Left lung (tissue), 10 donors: ENCODE measurements around the gene NT5C2. TPM values are rescaled to one million over a fixed set of nuclear protein-coding genes. Genes with fewer than 3 reads are reported as not detected.
"Not testable (repeated sequence)": the region's sequence is repeated elsewhere in the genome, so short reads cannot be mapped to it uniquely, and the experiment has no call there.

Experiments used
- ATAC-seq: fragments of 200-7000 bp; cut with Tn5 transposase; one replicate; pipeline ENCODE4 v1.9.1; 2020; ENCODE audit warnings: moderate library complexity
- DNase-seq, 4 donors: peaks; one replicate each; pipeline ENCODE4 v3.0.0-alpha.2; 2013 to 2020
- H3K27ac ChIP-seq, 2 donors: fragments of 200-600 bp; sonication (generic) in 1 of 2; one replicate each; pipeline versions ENCODE4 v1.5.0 to v1.8.0; 2020 to 2021
- H3K27me3 ChIP-seq, 2 donors: fragments of 200-600 bp; sonication (generic) in 1 of 2; one replicate each; pipeline versions ENCODE4 v1.5.0 to v1.8.0; 2020 to 2021
- H3K36me3 ChIP-seq, 2 donors: fragments of 200-600 bp; sonication (generic) in 1 of 2; one replicate each; pipeline versions ENCODE4 v1.5.0 to v1.8.0; 2020 to 2021
- H3K4me1 ChIP-seq, 2 donors: fragments of 200-600 bp; one replicate each; pipeline ENCODE4 v1.8.0; 2021
- H3K4me3 ChIP-seq, 2 donors: fragments of 200-600 bp; sonication (generic) in 1 of 2; one replicate each; pipeline versions ENCODE4 v1.5.0 to v1.8.0; 2020 to 2021; ENCODE audit warnings: mild to moderate bottlenecking in 1 of 2
- H3K9me3 ChIP-seq, 2 donors: fragments of 200-600 bp; sonication (generic) in 1 of 2; one replicate each; pipeline versions ENCODE4 v1.5.0 to v1.8.0; 2020 to 2021
- CTCF ChIP-seq, 2 donors: fragments of 200-600 bp; sonication (generic) in 1 of 2; IDR thresholded peaks; one replicate each; pipeline versions ENCODE4 v1.5.0 to v1.8.0; 2021; ENCODE audit warnings: antibody characterized with exemption in 2 of 2
- intact Hi-C, 2 donors: fragments of 100-400 bp; cut with DNase I; formaldehyde crosslinking; loops; one replicate each; pipeline versions ENCODE4 v1.11.2 to v1.14.2; 2022
- polyA plus RNA-seq, 6 donors: library from polyadenylated mRNA; unstranded; fragments of 120-200 nt; gene quantifications; one replicate each; pipeline ENCODE4 v1.2.1, GENCODE V29; 2013; ENCODE audit not compliant: insufficient read length in 6 of 6
- total RNA-seq, 2 donors: library from RNA; stranded (reverse); fragmentation: NEBNext Ultra II Directional; extraction: Animal tissue kit (Norgen Biotek cat#: 25700); gene quantifications; one replicate each; pipeline ENCODE4 v1.2.1, GENCODE V29; 2021
- donor health status: DM: no; HTN: yes; CAD: no.
- donor health status: DM: no; HTN: no; CAD: no.

NT5C2 gene
- total and polyA plus RNA-seq, 8 donors = 95.3 to 173 (median 133) TPM

GRCh38 chr10:103147645-103148044 lies 45.4 kb downstream of the NT5C2 start:
- peaks cover 0 to 20% of the 10 kb centered on the region in 2 donors for H3K36me3 ChIP-seq
- peaks cover 9 to 26% of the 10 kb centered on the region in 2 donors for H3K4me1 ChIP-seq
- ATAC-seq (no peak), DNase-seq (no peak)
- no peaks in the 10 kb centered on the region for H3K27me3 ChIP-seq
- H3K27ac ChIP-seq = no peak overlapping the region
- no peaks in the 10 kb centered on the region for H3K9me3 ChIP-seq
- no peak for TF ChIP-seq CTCF (IDR thresholded peaks at IDR 0.05)
- intact Hi-C loops = no loop called here
- H3K4me3 ChIP-seq = no peak overlapping the region

GRCh38 chr10:103145860-103146466 lies 47.1 kb downstream of the NT5C2 start:
- peaks cover 0 to 23% of the 10 kb centered on the region in 2 donors for H3K36me3 ChIP-seq
- peak; percentile 54 for ATAC-seq
- no peak overlapping the region for H3K4me3 ChIP-seq
- intact Hi-C loops = no loop called here
- DNase-seq = peak in 3 of 4 donors; percentile 57 to 86 (median 75)
- peaks cover 8 to 18% of the 10 kb centered on the region in 2 donors for H3K4me1 ChIP-seq
- TF ChIP-seq CTCF (IDR thresholded peaks at IDR 0.05) = no peak
- no peak overlapping the region for H3K27ac ChIP-seq
- no peaks in the 10 kb centered on the region for H3K9me3 ChIP-seq
- H3K27me3 ChIP-seq = no peaks in the 10 kb centered on the region

- peaks cover 8 to 18% of the 10 kb centered on the region in 2 donors for H3K4me1 ChIP-seq
- intact Hi-C loops = no loop called here
- DNase-seq = no peak
- peaks cover 0 to 29% of the 10 kb centered on the region in 2 donors for H3K36me3 ChIP-seq
- no peak for TF ChIP-seq CTCF (IDR thresholded peaks at IDR 0.05)
- H3K27me3 ChIP-seq = no peaks in the 10 kb centered on the region
- H3K27ac ChIP-seq = no peak overlapping the region
- peak; percentile 21 for ATAC-seq
- H3K4me3 ChIP-seq = no peak overlapping the region
- no peaks in the 10 kb centered on the region for H3K9me3 ChIP-seq
Observed at GRCh38 chr10:103145046-103145445, 48.0 kb downstream of the NT5C2 start.

- DNase-seq (no peak), ATAC-seq (no peak)
- H3K4me1 ChIP-seq = peaks cover 8 to 18% of the 10 kb centered on the region in 2 donors
- H3K36me3 ChIP-seq = peaks cover 0 to 39% of the 10 kb centered on the region in 2 donors
- intact Hi-C loops = no loop called here
- no peak overlapping the region for H3K4me3 ChIP-seq
- no peak overlapping the region for H3K27ac ChIP-seq
- H3K27me3 ChIP-seq = no peaks in the 10 kb centered on the region
- no peak for TF ChIP-seq CTCF (IDR thresholded peaks at IDR 0.05)
- no peaks in the 10 kb centered on the region for H3K9me3 ChIP-seq
Observed at GRCh38 chr10:103144041-103144440, 49.0 kb downstream of the NT5C2 start.

GRCh38 chr10:103143641-103144040 lies 49.4 kb downstream of the NT5C2 start:
- DNase-seq, ATAC-seq, H3K4me3 ChIP-seq, H3K27ac ChIP-seq, H3K27me3 ChIP-seq, intact Hi-C loops, H3K9me3 ChIP-seq: not testable (repeated sequence)
- Histone ChIP-seq H3K36me3 (peaks cover 0 to 43% of the 10 kb centered on the region in 2 donors), H3K4me1 (peaks cover 8 to 18% of the 10 kb centered on the region in 2 donors)

- H3K27ac ChIP-seq = no peak overlapping the region
- ATAC-seq = no peak
Observed at GRCh38 chr10:103141950-103142349, 51.1 kb downstream of the NT5C2 start.

More at GRCh38 chr10:103141950-103142349, 51.1 kb downstream of the NT5C2 start:
- Histone ChIP-seq H3K36me3 (peaks cover 0 to 54% of the 10 kb centered on the region in 2 donors), H3K27me3 (no peaks in the 10 kb centered on the region), H3K4me3 (no peak overlapping the region), H3K4me1 (peaks cover 8 to 18% of the 10 kb centered on the region in 2 donors), H3K9me3 (no peaks in the 10 kb centered on the region)
- no peak for TF ChIP-seq CTCF (IDR thresholded peaks at IDR 0.05)
- intact Hi-C loops = no loop called here
- no peak for DNase-seq
